ENCODE data around the gene C1D.

C1D gene

DNA sequence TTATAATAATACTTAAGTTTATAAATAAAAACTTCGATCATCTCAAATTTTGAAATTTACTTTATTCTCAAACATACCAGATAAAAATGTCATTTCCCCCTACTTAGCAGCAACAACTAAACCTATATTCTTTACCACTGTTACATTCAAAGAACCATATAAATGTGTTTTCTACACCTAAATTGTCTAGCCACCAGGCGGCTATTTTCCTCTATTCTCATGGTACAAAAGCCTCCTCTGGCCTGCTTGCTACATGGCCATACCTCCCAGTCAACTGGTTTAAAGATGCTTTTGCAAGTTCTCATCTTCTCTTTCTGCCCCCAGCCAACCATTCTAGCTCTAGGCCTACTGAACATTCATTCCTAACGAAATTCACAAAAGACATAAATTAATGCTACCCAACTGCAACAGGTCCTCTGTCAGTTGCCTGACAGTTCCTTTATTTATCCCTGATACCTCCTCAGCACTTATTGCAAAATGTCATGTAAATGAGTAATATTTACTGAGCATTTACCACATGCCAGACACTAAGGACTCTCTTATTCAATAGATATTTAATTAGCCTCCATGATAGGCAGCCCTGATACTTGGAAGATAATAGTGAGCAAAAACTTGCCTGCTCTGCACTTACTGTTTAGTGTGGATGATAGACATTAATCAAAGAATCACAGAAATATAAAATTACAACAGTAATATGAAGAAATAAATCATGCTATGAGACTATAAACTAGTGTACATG lies 5.0 kb downstream of the C1D start:
- no peak for DNase-seq

DNA sequence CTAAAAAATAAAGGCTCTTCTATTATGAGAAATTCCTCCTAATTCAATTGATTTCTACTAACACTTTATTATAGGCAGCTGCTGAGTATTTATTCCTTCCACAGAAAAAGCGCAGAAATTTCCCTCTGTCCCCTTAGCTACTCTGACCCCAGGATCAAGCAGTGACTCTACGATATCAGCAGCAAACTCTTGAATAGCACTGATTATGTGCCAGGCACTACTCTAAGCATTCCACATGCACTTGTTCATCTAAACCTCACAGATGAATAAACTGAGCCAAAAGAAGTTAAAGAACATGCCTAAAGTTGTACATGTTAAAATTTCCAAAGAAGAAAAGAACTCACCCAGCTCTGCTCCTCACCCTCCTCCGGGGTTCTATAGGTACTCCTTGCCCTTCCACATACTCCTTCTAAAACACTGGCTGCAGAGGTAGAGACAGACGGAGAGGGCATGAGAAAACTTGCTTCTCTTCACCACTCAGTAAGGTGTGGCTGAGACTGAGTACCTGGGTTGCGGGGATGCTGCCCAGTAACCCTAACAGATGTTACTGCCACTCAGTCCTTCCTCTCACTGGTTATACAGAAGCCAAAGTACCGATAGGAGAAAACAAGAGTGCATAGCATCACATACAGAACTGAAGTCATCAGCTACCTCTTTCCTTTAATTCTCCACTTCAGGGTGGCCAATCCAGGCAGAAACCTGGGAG lies 9.9 kb downstream of the C1D start:
- no peak for DNase-seq

DNA sequence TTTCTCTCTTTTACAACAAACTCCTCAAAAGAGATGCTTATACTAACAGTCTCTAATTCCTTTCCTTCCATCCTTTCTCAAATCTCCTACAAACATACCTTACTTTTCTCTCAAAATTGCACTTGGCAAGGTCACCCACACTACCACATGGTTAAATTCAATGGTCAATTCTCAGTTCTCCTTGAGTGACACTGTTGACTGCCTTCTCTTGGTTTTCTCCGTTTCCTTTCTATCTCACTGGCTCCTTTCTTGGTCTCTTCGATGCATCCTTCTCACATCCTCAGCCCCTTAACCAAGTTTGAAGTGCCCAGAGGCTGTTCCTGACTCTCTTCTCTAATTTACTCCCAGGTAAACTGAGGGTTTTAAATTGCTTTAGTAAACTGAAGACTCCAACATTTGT lies 12.5 kb downstream of the C1D start:
- DNase-seq, result no peak

DNA sequence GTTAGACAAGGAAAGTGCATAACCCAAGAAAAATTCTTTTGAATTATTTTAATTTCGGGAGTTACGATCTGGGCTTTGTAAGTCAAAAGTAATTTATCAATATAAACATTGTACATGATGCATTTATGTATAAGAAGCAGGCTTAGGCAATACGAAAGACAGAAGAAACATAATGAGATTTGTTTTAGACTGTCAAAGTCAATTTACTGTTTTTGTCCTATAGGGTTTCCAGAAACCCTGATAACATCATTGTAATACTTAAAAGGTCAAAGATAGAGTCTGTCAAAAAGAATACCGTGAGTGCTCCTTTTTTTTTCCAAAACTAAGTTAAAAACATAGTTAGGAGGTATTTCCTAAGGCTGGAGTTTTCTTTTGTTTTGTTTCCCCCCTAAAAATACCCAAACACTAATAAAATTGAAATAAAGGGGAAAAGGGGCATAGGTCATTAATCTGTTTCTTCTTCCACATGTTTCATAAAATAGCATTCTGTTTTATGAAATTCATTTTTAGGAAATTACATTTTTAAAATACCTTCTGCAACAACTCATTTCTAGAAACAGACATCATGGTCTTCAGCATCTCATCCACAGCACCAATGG lies 16.1 kb downstream of the C1D start:
- no peak for DNase-seq

DNA sequence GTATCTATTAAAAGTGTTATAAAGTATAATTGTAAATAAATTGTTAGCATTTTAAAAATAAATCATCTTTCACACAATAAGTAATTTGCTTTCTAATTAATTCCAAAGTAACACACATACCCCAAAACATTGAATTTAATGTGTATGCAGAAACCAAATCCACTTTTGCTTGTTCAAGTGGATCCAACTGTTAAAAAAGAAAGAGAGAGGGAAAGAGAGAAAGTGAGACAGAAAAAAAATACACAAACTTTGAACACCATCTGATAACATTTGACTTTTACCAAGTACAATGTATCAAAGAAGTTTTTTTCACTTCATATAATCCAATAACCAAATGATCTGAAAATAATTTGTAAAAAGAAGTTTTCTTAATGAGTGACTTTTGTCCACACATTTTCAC lies 16.6 kb downstream of the C1D start:
- DNase-seq, result no peak

DNA sequence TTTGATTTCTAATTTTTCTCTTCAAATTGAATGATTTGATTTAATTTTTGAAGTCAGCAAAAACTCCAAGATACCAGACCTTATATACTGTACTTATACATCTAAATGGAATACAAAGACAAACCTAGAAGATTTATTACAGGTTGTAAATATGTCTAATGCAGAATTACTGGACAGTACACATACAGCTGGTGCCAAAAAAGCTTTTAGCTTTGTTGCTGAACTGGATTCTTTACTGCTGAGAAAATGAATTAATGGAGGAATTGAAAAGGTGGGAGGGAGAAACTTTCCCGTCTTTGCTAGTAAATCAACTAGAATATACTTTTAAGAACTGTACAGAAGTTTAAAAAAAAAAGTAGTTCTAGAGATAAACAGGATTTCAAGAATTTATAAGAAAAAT lies 17.5 kb downstream of the C1D start:
- no peak for DNase-seq

DNA sequence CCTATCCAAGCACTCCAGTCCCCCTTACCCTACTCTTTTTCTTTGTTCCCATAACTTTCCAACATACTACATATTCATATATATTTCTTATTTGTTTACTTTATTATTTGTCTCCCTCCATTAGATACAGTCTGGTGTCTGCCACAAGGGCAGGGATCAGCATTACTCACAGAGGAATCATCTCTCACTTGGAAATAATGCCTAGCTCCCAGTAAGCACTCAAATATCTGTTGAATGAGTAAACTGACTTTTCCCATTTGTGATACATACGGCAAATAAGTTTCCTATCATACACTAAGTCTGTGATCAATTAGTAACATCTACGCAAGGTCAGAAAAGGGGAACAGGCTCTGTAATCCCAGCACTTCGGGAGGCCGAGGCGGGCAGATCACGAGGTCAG lies 18.7 kb downstream of the C1D start:
- DNase-seq, result no peak

DNA sequence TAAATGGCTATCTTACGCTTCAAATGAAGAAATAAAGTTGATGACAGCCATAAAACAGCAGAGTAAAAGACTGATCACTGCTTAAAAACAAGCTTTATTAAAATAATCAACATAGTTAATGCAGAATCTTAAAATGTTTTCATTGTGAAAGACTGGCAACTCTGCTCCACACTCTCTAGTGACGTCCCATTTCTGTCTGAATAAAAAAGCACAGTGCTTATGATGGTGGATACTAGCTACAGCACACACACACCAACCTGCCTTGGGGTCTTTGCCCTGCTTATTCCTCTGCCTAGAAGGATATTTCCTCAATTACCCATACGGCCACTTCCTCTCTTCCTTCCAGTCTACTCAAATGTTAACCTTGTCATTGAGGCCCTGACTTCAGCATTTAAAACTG lies 19.1 kb downstream of the C1D start:
- DNase-seq, result no peak

DNA sequence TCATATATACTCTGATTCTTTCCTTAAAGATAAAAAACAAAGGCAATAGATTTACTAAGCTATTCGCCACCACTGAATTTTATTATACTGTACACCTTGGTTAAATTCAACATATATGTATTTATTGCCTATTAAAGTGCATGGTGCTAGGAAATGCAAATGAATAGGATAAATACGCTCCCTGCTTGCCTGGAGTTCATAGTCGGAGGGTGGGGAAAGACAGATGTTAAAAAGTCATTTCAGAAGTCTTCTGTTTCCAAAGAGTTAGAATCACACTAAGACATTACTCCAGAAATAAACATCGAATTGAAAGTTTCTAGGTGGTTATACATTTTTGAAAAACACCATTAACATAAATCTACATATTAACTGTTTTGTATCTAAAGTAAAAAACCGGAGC lies 19.8 kb downstream of the C1D start:
- DNase-seq, result no peak

DNA sequence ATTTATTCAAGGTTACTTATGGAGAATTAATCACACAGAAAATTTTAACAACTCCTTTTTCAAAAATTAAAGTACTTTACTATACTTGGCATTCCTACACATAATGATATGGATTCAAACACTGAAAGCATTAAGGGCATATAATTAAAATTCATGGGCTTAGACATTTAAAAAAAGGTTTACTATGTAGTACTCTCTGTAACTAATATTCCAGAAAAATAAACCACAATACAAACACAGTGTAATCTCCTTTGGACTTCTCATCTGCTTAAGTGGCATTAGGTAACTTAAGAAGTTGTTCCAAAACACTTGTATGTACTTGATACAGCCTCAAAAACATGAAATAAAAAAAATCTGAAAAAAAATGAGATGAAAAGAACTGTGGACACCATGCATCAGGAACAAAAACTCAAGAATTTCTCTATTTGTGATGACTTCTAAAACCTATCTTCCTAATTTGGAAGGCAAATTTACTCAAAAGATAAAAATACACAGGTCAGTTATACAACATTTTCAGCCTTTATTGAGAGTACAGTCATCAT lies 21.0 kb downstream of the C1D start:
- DNase-seq, result no peak

DNA sequence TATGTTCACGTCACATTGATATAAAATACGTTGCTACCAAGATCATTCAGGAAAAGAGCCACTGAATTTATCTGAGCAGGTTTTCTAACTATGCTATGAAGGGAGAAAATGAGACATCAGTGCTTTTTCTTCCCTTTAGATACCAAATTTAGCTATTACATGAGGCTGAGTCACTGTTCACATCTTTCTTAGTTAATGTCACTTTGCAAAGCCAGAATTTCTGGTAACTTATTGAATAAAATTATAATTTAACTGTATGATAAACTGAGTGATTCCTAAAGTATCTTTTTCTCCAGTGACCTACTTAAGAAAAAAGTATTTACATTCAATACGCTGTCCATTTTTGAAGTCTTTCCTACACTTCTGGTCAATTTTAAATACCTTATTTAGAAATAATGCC lies 22.7 kb downstream of the C1D start:
- DNase-seq, result no peak

DNA sequence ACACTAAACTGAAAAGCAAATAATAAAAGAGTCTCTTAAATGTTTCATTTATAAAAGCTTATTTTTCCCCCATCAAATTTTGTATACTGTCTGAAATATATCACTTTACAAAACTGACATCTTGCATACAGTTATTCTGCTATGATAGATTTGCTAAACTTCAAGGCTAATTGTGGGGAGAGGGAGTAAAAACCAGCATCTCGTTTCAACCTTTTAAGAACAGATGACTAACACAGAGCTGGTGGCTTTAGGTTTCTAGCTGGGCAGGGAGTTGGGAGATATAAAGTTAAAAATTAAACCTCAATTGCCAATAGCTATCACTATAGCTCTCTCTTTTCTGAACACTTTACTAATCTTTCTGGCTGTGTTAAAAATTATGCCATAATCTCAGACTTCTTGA lies 23.5 kb downstream of the C1D start:
- DNase-seq, result no peak

DNA sequence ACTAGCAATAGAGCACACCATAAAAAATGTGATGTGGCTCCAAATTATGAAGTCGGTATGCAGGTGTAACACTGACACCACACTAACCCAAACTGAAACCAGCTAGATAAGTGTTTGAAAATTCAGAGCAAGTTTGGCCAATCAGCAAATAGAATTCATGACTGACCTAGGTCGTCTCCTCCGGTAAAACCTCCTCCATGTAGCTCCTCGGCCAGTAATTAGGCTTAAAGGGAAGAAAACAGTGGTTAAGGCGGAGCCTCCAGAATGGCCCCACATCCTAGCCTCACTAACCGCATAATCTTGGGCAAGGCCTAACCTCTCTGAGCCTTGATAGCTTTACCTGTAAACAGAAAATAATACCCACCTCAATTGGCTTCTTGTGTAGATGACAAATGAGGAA lies 30.1 kb downstream of the C1D start:
- no peak for DNase-seq

DNA sequence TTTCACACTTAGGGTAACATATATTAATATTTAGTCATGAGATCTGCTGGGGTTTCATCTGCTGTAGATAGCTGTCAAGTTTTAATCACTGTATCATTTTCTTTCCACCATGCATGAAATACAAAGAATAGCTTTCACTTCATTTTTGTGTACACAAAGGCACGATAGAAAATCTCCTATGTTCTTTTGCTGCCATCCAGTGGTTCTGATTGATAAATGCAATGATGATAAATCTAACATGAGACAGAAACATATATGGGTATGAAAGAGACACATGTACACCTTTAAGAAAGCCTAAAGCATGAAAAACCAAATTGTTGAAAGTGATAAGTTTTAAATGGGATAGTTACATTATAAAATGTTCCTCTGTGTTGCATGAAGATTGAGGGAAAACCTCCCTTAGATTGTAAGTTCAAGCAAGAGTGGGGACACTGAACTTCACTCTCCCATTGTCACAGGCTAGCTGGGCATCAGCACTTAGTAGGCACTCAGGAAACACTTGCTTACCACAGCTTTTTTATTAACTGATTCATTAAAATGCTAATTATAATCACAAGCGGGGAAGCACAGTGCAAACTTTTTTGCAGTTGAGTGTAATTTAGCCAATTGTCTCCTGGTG lies 31.2 kb downstream of the C1D start:
- peak; percentile 9 for DNase-seq

DNA sequence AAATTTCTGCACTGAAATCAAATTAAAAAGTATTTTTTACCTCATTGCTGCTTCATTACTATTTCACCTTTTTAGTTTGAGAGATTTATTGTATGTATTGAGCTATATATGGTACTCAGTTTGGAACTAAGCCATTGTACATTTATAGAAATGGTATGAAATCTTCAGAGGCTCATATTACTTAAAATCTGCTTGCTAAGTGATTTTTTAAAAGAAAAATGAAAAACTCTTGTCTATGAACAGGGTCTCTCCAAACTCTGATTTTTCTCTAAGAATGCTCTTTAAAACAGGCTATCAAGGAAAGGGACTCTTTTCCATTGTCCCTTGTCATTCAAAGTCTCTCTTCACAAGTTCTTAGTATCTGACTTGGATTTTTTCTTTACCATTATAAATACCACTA lies 31.8 kb downstream of the C1D start:
- DNase-seq, result no peak

DNA sequence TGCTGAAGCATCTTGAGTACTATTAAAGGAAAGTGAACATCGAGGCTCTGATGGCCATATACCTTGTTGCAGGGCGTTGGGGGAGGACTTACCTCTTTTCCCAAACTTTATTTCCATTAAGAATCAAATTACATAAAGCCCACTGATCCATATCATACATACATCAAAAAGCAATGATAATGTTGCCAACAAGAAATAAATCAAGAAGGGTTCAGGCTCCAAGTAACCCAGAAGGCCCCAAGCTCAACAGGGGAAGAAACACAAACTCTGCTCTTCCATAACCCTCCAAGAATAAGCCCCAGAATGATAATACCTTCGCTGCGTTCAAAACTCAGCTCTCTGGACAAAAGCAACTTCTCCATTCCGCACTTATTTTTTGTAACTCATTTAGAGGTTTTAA lies 32.3 kb downstream of the C1D start:
- DNase-seq, result no peak

DNA sequence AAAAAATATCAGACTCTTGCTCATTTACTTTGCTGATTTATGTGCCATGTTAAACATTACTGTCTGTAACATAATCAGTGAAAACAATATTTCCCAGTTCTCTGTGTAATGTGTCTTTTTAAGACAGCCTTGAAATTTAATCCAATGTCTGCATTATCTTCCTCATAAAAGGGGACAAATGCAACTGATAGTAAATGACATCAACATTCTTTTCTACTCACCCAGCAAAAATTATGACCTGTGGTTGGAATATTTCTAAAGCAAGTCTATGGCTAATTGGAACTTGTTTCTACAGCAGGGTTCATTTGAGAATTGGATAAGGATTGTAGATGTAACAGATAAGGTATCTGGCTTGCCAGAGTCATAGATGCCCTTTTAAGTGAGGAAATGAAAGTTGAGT lies 34.8 kb downstream of the C1D start:
- DNase-seq, result no peak

DNA sequence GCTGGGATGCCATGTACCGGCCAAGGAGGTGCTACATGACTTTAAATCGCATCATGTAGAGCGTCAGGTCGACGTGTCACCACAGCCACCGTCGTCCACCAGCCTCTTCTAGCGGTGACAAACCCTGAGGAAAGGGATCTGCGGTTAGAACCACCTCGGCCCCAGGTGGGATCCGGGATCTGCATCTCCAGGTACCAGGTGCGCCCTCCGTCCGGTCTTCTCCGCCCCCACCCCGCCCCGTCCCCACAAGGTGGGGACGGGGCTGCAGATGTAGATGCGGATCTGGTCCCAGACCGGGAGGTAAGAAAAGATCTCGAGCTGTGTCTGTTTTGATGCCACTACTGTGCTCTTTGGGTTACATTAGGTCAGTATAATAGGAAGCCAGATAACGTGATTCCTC lies 38.4 kb downstream of the C1D start:
- no peak for DNase-seq

DNA sequence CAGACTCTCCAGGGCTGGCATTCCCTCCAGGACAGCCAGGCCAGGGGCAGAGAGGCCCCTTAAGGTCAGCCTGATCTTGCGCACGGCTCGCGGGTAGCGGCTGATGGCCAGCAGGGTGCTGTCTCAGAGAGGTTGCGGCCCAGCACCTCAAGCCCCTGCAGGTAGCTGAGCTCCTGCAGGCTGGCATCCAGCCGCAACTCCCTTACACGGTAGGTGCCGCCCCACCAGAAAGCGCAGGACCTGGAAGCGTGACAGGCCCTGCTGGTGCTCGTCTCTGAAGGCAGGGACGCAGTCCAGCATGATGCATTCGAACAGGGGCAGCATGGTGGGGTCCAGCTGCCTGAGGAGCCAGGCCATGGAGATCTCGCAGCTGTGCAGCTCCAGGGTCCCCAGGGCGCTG lies 38.9 kb downstream of the C1D start:
- DNase-seq, result no peak

DNA sequence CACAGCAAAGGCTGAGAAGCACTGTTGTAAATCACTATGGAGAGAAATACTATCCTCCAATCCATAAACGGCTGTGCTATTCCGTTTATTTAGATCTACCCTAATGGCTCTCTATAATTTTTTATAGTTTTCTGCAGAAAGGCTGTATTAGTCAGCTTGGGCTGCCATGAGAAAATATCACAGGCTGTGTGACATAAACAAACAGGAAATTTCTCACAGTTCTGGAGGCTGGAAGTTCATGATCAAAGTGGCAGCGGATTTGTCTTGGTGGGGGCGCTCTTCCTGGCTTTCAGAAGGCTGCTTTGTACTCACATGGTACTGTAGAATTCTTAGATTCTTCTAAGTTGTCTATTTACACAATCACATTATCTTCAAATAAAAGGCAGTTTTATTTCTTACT lies 44.1 kb downstream of the C1D start:
- DNase-seq, result no peak

DNA sequence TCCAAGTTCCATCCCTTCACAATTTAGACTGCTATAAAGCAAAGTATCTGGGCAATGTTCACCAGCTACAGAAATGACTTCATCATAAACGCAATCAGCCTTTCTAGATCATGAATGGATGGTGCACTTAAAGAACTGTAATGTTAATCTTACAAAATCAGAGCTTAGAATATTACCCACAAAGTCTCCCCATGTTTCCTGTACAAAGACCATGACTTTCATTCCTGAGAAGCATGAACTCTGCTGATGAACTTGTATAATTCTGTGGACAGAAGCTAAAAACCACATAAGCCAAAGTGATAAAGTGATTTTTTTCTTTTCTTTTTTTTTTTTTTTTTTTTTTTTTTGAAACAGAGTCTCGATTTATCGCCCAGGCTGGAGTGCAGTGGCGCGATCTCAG lies 53.3 kb downstream of the C1D start:
- no peak for DNase-seq

DNA sequence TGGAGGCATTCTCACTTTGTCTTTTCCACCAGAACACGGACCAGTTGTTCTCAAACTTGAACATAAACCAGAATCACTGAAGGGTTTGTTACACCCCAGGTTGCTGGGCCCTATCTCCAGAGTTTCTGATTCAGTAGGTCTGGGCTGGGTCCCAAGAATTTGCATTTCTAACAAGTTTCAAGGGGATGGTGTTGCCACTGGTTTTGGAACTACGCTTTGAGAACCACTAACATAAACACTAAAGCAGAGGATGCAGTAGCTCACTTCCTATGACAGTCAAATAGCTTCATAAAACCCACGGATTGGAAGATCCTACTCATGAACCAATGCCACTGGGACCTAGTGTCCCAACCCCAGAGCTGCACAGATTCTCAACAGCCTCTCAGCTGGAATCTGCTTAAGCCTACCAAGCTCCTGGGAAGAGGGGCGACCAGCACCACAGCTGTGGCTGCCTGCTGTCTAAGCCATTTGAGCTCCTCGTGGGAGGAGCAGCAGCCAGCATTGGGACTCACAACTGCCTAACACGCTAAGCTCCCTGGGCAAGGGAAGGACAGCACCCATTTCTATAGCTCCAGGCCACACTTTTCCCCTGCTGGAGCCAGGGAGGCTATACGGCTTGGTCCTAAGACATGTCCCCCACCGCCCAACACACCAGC lies 62.5 kb downstream of the C1D start:
- DNase-seq, result no peak

DNA sequence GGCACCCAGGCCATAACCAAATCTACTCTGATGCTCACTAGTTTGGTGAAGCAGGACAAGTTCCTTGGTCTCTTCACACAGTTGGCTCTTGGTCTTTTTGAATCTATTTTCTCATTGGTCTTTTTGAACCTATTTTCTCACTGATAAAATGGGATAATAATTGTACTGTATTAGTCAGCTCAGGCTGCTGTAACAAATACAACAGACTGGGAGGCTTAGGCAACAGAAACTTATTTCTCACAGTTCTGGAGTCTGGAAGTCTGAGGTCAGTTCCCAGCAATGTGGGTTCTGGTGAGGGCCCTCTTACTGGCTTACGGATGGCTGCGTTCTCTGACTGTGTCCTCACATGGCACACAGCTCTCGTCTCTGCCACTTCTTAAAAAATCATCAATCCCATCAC lies 63.5 kb downstream of the C1D start:
- no peak for DNase-seq

Measured in NCI-H510A (cell line).